SK-N-SH treated with all-trans-retinoic acid at 6 μM for 48 hours (cell line): ENCODE results near the gene SIL1.

Source experiments
- ARNTL ChIP-seq: fragments of 450-650 bp; formaldehyde crosslinking; IDR thresholded peaks from 2 replicates; pipeline ENCODE4 v1.5.0; 2020; ENCODE audit warnings: low read depth, mild to moderate bottlenecking, moderate library complexity, borderline replicate concordance
- CREB5 ChIP-seq: fragments of 250-450 bp; sonication (Bioruptor Pico); IDR thresholded peaks from 2 replicates; pipeline ENCODE4 v1.5.1; 2020; ENCODE audit warnings: low read depth, mild to moderate bottlenecking, moderate library complexity
- ISL1 ChIP-seq: fragments of 250-450 bp; sonication (Bioruptor Pico); IDR thresholded peaks from 2 replicates; pipeline ENCODE4 v2.1.2; 2022; ENCODE audit warnings: mild to moderate bottlenecking, moderate library complexity
- OSR1 ChIP-seq: fragments of 250-450 bp; sonication (Bioruptor Pico); IDR thresholded peaks from 2 replicates; pipeline ENCODE4 v1.8.0; 2022; ENCODE audit warnings: moderate library complexity, mild to moderate bottlenecking, inconsistent platforms
- POU6F1 ChIP-seq: fragments of 250-450 bp; sonication (Bioruptor Pico); IDR thresholded peaks from 2 replicates; pipeline ENCODE4 v1.8.0; 2021; ENCODE audit warnings: low read depth, mild to moderate bottlenecking, moderate library complexity, borderline replicate concordance
- PPARA ChIP-seq: fragments of 250-450 bp; sonication (Bioruptor Pico); IDR thresholded peaks from 2 replicates; pipeline ENCODE4 v1.5.0; 2020; ENCODE audit warnings: mild to moderate bottlenecking, borderline replicate concordance
- RARB ChIP-seq: fragments of 250-450 bp; sonication (Bioruptor Pico); IDR thresholded peaks from 2 replicates; pipeline ENCODE4 v1.8.0; 2021; ENCODE audit warnings: mild to moderate bottlenecking, moderate library complexity
- TOX ChIP-seq: fragments of 250-450 bp; sonication (Bioruptor Pico); IDR thresholded peaks from 2 replicates; pipeline ENCODE4 v1.8.0; 2021; ENCODE audit warnings: mild to moderate bottlenecking, moderate library complexity, borderline replicate concordance
- ZFP3 ChIP-seq: fragments of 250-450 bp; sonication (Bioruptor Pico); IDR thresholded peaks from 2 replicates; pipeline ENCODE4 v1.5.0; 2020; ENCODE audit warnings: mild to moderate bottlenecking, moderate library complexity
- ZFP30 ChIP-seq: fragments of 450-650 bp; formaldehyde crosslinking; IDR thresholded peaks from 2 replicates; pipeline ENCODE4 v1.5.0; 2022; ENCODE audit warnings: mild to moderate bottlenecking, moderate library complexity
- ZNF565 ChIP-seq: fragments of 450-650 bp; formaldehyde crosslinking; conservative IDR thresholded peaks from 2 replicates; pipeline ENCODE4 v1.5.0; 2020; ENCODE audit warnings: low read depth, mild to moderate bottlenecking, moderate library complexity
- ZNF8 ChIP-seq: fragments of 450-650 bp; formaldehyde crosslinking; IDR thresholded peaks from 2 replicates; pipeline ENCODE4 v1.5.0; 2020; ENCODE audit warnings: mild to moderate bottlenecking, moderate library complexity
- TF ChIP-seq, protein P1 (sequence below): fragments of 250-450 bp; sonication (Bioruptor Pico); IDR thresholded peaks from 2 replicates; pipeline ENCODE4 v1.8.0; 2020; ENCODE audit warnings: mild to moderate bottlenecking, moderate library complexity, borderline replicate concordance

DNA sequence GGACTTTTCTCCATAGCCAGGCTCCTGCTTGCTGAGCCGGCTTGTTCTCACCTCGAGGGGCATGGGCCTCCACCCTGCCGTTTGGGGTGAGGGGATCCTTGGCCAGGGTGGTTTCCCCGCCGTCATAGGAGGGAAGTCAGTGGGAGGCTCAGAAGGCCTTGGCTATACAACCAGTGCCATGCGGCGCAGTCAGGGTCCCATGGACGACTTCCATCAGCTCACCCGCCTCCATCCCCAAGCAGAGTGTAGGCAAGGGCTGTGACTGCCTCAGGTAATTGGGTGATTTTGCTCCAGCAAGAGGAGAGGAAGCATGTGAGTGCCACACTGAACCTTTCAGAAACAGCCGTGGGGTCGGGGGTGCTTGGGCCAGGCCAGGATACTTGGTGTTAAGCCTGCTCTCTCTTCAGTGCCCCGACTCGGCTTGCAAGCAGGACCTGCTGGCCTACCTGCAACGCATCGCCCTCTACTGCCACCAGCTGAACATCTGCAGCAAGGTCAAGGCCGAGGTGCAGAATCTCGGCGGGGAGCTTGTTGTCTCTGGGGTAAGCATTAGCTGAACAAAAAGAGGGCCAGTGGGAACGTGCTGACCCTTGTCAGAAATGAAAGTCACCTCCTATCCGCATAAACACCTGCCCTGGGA lies 265.9 kb downstream of the SIL1 start:
- TF ChIP-seq, protein P1, sequence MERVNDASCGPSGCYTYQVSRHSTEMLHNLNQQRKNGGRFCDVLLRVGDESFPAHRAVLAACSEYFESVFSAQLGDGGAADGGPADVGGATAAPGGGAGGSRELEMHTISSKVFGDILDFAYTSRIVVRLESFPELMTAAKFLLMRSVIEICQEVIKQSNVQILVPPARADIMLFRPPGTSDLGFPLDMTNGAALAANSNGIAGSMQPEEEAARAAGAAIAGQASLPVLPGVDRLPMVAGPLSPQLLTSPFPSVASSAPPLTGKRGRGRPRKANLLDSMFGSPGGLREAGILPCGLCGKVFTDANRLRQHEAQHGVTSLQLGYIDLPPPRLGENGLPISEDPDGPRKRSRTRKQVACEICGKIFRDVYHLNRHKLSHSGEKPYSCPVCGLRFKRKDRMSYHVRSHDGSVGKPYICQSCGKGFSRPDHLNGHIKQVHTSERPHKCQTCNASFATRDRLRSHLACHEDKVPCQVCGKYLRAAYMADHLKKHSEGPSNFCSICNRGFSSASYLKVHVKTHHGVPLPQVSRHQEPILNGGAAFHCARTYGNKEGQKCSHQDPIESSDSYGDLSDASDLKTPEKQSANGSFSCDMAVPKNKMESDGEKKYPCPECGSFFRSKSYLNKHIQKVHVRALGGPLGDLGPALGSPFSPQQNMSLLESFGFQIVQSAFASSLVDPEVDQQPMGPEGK: no peak
- no peak for TF ChIP-seq ARNTL
- no peak for TF ChIP-seq ZFP3
- TF ChIP-seq POU6F1 (CRISPR knock-in tag): no peak
- TF ChIP-seq ZNF8: no peak
- TF ChIP-seq CREB5: no peak
- no peak for TF ChIP-seq ZFP30 (CRISPR knock-in tag)
- TF ChIP-seq PPARA (CRISPR knock-in tag): no peak
- no peak for TF ChIP-seq ISL1 (CRISPR knock-in tag)
- no peak for TF ChIP-seq RARB
- TF ChIP-seq ZNF565 (CRISPR knock-in tag): no peak
- no peak for TF ChIP-seq OSR1
- TF ChIP-seq TOX (CRISPR knock-in tag): no peak
